Fibroblast of villous mesenchyme (primary cell): ENCODE data around the gene LLGL2. TPM values are rescaled to one million over a fixed set of nuclear protein-coding genes. Genes with fewer than 3 reads are reported as not detected.

ENCODE experiments used
- DNase-seq: peaks from one replicate; pipeline ENCODE4 v3.0.0-alpha.2; 2010; ENCODE audit warnings: low read depth
- H3K4me3 ChIP-seq: 2 replicates; pipeline ENCODE4 v1.5.1; 2011; ENCODE audit warnings: low read depth, mild to moderate bottlenecking, low read length
- total RNA-seq: library from RNA; depleted of rRNA; stranded (reverse); fragments of >200 nt; gene quantifications from 2 replicates; pipeline ENCODE4 v1.2.3, GENCODE V29; 2012
- TF ChIP-seq, protein P1 (sequence below): IDR thresholded peaks from 2 replicates; pipeline ENCODE4 v1.5.1; 2012; ENCODE audit warnings: low read depth, mild to moderate bottlenecking, low read length; ENCODE audit not compliant: insufficient read depth

Gene LLGL2
- total RNA-seq, 1 donor = 2.2 TPM

DNA sequence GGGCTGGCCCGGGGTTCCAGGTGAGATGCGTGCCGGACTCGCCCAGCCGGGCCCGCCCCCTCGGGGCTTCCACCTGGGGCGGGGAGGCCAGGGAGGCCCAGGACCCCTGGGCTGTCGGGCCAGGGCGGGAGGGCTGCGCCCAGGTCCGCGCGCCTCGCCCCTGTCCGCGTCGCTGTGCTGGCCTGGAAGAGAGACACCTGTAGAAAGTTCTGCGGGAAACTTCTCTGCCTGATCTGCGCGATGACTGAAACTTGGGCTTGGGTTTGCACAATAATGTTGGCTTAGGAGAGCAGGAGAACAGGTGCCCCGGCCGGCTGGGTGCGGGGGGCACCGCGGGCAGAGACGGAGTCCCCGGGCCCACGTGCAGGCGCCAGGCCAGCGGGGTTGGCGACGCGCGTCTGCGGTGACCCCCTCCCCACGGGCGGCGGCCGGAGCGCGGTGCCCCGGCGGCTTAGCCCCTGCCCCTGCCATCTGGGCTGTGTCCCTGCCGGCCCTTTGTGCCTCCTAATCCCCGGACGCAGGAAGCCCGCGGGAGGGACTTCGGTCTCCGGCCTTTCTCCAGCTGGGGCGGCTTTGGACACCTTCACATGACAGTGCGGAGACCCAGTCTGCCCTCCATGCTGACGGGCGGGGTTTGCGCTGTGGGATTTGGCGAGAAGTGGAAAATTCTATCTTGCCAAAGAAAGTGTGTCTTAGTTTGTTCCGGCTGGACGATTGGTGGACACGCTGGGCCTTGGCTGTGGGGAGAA, 483 bp downstream of the LLGL2 start:
- TF ChIP-seq, protein P1, sequence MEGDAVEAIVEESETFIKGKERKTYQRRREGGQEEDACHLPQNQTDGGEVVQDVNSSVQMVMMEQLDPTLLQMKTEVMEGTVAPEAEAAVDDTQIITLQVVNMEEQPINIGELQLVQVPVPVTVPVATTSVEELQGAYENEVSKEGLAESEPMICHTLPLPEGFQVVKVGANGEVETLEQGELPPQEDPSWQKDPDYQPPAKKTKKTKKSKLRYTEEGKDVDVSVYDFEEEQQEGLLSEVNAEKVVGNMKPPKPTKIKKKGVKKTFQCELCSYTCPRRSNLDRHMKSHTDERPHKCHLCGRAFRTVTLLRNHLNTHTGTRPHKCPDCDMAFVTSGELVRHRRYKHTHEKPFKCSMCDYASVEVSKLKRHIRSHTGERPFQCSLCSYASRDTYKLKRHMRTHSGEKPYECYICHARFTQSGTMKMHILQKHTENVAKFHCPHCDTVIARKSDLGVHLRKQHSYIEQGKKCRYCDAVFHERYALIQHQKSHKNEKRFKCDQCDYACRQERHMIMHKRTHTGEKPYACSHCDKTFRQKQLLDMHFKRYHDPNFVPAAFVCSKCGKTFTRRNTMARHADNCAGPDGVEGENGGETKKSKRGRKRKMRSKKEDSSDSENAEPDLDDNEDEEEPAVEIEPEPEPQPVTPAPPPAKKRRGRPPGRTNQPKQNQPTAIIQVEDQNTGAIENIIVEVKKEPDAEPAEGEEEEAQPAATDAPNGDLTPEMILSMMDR = no peak
- peak overlapping the region; percentile 64 for H3K4me3 ChIP-seq
- DNase-seq = no peak

DNA sequence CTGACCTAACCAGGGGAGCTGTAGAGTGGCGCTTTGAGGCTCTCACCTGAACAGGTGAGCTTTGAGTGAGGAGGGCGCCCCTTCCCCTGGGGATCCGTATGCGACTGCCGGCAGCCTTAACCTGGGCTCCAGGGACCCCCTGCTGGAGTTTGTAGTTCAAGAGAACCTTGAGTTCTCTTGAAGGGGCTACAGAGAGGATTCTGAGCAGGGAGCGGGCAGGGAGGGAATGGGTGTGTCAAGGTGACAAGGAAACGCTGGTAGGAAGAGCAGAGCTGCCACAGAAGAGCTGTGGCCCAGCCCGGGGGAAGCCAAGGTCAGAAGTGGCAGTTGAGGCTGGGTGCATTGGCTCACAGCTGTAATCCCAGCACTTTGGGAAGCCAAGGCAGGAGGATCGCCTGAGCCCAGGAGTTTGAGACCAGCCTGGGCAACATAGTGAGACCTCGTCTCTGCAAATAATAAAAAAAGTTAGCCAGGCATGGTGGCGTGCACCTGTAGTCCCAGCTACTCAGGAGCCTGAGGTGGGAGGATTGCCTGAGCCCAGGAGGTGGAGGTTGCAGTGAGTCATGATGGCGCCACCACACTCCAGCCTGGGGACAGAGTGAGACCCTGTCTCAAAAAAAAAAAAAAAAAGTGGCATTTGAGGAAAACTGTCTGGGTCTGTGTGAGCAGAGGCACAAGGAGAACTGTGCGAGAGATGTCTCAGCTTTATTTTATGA, 1.2 kb downstream of the LLGL2 start:
- no peak for DNase-seq
- TF ChIP-seq, protein P1 = no peak

DNA sequence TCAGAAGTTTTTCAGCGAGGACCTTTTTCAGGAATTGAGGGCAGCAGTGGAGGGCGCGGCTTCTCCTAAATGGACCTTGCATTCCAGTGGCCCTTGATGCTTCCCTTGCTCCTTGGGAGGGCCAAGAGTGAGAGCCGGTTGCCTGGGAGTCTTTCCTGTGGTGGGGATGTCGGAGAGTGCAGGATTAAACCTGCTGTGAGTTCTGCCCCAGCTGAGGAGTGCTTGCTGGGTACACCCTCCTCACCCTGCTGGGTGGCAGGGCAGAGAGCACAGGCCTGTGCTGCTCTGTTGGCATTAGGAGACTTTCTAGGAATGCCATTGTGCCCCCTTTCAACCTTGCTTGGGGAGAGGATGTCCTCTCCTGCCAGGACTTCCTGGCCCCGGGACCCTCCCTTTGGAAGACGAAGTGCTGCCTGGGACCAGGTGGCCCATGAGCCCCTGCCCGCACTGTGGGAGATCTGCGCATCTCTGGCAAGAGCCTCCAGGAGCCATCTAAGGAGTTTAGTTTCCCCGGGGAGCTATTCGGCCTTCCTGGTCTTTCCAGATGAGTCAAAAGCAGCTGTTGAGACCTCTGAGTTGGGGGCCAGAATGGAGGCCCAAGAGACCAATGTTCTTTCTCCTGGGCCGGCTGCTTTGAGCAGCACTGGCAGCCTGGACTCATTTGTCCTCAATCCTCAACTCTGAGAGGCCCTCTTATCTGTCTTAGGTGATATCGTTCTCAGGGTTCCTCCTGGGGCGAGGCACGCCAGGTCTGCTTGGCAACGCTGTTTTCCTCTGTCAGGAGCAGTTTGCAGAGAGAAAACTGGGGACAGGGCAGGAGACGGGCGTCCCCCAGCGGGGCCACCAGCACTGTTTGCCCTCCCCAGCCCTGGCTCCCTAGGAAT, 5.6 kb downstream of the LLGL2 start:
- DNase-seq = no peak
- H3K4me3 ChIP-seq = no peak overlapping the region
- TF ChIP-seq, protein P1 = no peak

More for the DNA sequence above, 1.2 kb downstream of the LLGL2 start:
- peak overlapping the region; percentile 64 for H3K4me3 ChIP-seq

DNA sequence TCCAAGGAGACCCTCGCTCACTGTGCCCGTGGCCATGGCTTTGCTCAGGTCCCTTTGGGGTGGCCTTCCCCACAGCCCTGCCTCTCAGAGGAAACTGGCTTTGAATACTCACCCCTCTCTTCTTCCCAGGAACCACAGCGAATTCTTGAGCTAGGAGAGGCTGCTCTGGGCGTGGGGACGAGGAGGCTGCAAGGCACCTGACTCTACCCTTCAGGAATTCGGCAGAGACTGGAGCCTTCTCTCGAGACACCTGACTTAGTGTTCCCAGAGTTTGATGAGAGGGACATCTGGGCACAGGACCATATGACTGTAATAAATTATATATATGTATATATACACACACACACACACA, 6.2 kb downstream of the LLGL2 start:
- no peak for DNase-seq
- TF ChIP-seq, protein P1 = no peak
- H3K4me3 ChIP-seq = no peak overlapping the region

DNA sequence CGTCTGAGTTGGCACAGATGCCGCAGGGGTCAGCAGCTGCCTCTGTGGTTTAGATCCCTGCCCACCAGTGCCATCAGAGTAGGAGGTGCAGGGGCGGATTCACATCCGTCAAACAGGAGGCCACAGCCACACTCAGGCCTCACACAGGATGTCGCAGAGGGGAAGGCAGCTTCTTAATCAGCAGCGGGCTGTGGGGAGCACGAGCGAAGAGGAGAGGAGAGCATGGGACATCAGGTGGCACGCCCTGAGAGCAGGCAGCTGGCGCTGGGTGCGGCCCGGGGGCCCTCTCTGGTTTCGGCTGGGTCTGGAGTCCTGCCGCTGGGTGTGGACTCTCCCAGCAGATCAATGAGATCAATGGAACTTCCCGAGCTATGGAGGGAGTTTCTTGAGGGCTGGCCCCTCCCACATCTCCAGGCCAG, 9.6 kb downstream of the LLGL2 start:
- DNase-seq = no peak
- TF ChIP-seq, protein P1 = no peak
- no peak overlapping the region for H3K4me3 ChIP-seq

DNA sequence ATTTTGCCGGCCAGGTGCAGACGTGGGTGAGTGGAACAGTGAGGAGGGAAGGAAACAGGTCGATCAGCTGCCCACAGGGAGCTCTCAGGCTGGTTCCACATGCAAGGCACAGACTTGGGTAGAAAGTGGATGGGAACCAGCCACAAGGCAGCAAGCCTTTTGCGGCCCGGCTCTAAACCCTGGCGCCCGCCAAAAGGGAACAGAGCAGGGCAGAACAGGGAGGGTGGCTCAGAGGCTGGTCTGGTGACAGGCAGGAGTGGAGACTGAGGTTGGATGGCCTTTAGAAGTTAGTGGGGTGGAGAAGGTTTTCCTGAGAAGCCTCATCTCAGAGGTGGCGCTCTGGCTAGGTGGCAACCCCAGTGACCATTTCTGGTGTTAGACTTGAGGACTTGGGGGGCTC, 10.4 kb downstream of the LLGL2 start:
- H3K4me3 ChIP-seq = no peak overlapping the region
- DNase-seq = no peak
- TF ChIP-seq, protein P1 = no peak
